ENCODE data around the gene FAM131C.
A peak's percentile ranks its signal among the peaks of the same experiment; 100 is the strongest.
"Not testable (repeated sequence)": the region's sequence is repeated elsewhere in the genome, so short reads cannot be mapped to it uniquely, and the experiment has no call there.

Gene FAM131C

GRCh38 chr1:16061989-16062686, 11.3 kb downstream of the FAM131C start:
- not testable (repeated sequence) for DNase-seq (ENCODE audit: low read depth in 1 of 2, low spot score in 1 of 2)

GRCh38 chr1:16061266-16061665, 12.2 kb downstream of the FAM131C start:
- DNase-seq (ENCODE audit: low read depth in 1 of 2, low spot score in 1 of 2): no peak

GRCh38 chr1:16058394-16059120, 14.9 kb downstream of the FAM131C start:
- DNase-seq (ENCODE audit: low read depth in 1 of 2, low spot score in 1 of 2): not testable (repeated sequence)

GRCh38 chr1:16057314-16057915, 16.0 kb downstream of the FAM131C start:
- not testable (repeated sequence) for DNase-seq (ENCODE audit: low read depth in 1 of 2, low spot score in 1 of 2)

- not testable (repeated sequence) for DNase-seq (ENCODE audit: low read depth in 1 of 2, low spot score in 1 of 2)
Observed at GRCh38 chr1:16056521-16056912, 16.9 kb downstream of the FAM131C start.

GRCh38 chr1:16055613-16056520, 17.6 kb downstream of the FAM131C start:
- peak; percentile 37 to 86 for DNase-seq (ENCODE audit: low read depth in 1 of 2, low spot score in 1 of 2)

GRCh38 chr1:16054598-16055540, 18.6 kb downstream of the FAM131C start:
- no peak for DNase-seq (ENCODE audit: low read depth in 1 of 2, low spot score in 1 of 2)

GRCh38 chr1:16053781-16054502, 19.5 kb downstream of the FAM131C start:
- no peak for DNase-seq (ENCODE audit: low read depth in 1 of 2, low spot score in 1 of 2)

GRCh38 chr1:16051949-16052348, 21.5 kb downstream of the FAM131C start:
- not testable (repeated sequence) for DNase-seq (ENCODE audit: low read depth in 1 of 2, low spot score in 1 of 2)

- DNase-seq (ENCODE audit: low read depth in 1 of 2, low spot score in 1 of 2): no peak
Observed at GRCh38 chr1:16051039-16051438, 22.4 kb downstream of the FAM131C start.

GRCh38 chr1:16050328-16050727, 23.1 kb downstream of the FAM131C start:
- DNase-seq (ENCODE audit: low read depth in 1 of 2, low spot score in 1 of 2): no peak

GRCh38 chr1:16048573-16049189, 24.8 kb downstream of the FAM131C start:
- peak in 1 of 2 donors; percentile 13 for DNase-seq (ENCODE audit: low read depth in 1 of 2, low spot score in 1 of 2)

- no peak for DNase-seq (ENCODE audit: low read depth in 1 of 2, low spot score in 1 of 2)
Observed at GRCh38 chr1:16047791-16048475, 25.5 kb downstream of the FAM131C start.

- DNase-seq (ENCODE audit: low read depth in 1 of 2, low spot score in 1 of 2): no peak
Observed at GRCh38 chr1:16046842-16047241, 26.6 kb downstream of the FAM131C start.

GRCh38 chr1:16043950-16044349, 29.5 kb downstream of the FAM131C start:
- DNase-seq (ENCODE audit: low read depth in 1 of 2, low spot score in 1 of 2): no peak

GRCh38 chr1:16043521-16043920, 29.9 kb downstream of the FAM131C start, which contains the start of gene CLCNKB:
Gene CLCNKB, plus strand, starts transcription at chr1:16043782. Its CDS starts 711 bp downstream, at chr1:16044493.
- DNase-seq (ENCODE audit: low read depth in 1 of 2, low spot score in 1 of 2): no peak

- DNase-seq (ENCODE audit: low read depth in 1 of 2, low spot score in 1 of 2): not testable (repeated sequence)
Observed at GRCh38 chr1:16042654-16043053, 30.8 kb downstream of the FAM131C start.

- DNase-seq (ENCODE audit: low read depth in 1 of 2, low spot score in 1 of 2): no peak
Observed at GRCh38 chr1:16042096-16042495, 31.4 kb downstream of the FAM131C start.
